ENCODE data around the gene CMTR1. TPM values are rescaled to one million over a fixed set of nuclear protein-coding genes. Genes with fewer than 3 reads are reported as not detected.
A peak's percentile ranks its signal among the peaks of the same experiment; 100 is the strongest.
"Not testable (repeated sequence)": the region's sequence is repeated elsewhere in the genome, so short reads cannot be mapped to it uniquely, and the experiment has no call there.

The CMTR1 gene
- total RNA-seq, 1 donor from 2014 or later, result 53.0 TPM

DNA sequence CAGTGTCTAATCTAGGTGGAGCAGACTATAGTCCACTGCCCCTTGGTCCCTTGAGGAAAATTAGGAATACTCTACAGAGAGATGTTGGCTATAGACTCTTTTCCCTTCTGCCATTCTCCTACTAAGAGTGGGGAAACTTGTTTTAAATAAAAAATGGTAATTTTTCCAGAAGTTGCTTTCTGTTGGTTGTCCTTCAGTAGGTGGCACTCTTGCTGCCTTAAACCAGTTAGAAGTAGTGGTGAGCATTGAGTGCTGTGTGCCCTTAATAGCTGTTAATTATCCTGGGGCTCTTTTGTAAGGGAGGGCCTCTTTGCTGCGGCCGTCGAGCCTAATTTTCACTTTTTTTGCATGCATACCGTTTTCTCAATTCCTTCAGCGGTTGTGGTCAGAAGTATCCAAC is 2.8 kb downstream of the CMTR1 start:
- Mint-ChIP-seq H3K9me3 (no peaks in the 10 kb centered on the region), H3K4me1 (ENCODE audit: unreplicated experiment) (peaks cover 32% of the 10 kb centered on the region), H3K36me3 (peaks cover 10% of the 10 kb centered on the region), H3K27ac (peak overlapping the region; percentile 41), H3K27me3 (no peaks in the 10 kb centered on the region), H3K4me3 (peak overlapping the region; percentile 65)
- TF ChIP-seq, protein P1, sequence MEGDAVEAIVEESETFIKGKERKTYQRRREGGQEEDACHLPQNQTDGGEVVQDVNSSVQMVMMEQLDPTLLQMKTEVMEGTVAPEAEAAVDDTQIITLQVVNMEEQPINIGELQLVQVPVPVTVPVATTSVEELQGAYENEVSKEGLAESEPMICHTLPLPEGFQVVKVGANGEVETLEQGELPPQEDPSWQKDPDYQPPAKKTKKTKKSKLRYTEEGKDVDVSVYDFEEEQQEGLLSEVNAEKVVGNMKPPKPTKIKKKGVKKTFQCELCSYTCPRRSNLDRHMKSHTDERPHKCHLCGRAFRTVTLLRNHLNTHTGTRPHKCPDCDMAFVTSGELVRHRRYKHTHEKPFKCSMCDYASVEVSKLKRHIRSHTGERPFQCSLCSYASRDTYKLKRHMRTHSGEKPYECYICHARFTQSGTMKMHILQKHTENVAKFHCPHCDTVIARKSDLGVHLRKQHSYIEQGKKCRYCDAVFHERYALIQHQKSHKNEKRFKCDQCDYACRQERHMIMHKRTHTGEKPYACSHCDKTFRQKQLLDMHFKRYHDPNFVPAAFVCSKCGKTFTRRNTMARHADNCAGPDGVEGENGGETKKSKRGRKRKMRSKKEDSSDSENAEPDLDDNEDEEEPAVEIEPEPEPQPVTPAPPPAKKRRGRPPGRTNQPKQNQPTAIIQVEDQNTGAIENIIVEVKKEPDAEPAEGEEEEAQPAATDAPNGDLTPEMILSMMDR (conservative IDR thresholded peaks at IDR 0.05), result no peak
- no peak for DNase-seq (ENCODE audit: extremely low spot score, unreplicated experiment)

DNA sequence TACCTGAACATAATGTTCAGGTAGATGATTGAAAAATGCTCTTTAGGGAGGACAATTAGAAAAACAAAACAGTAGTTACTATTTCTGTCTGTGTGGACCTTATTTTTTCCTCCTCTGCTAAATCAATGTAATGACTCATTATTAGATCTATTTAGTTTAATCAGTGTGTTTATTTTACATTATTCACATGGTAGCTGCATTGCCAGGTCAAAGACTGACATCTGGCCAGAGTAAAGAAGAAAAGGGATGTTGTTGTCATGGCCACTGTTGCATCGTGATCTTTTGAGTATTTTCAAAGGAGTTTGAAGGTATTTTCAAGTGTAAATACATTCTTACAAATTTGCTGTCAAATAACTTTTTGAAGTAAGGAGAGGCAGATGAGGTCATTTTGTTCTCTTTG is 5.9 kb downstream of the CMTR1 start:
- TF ChIP-seq, protein P1 (conservative IDR thresholded peaks at IDR 0.05), result no peak
- Mint-ChIP-seq H3K4me3 (no peak overlapping the region), H3K9me3 (no peaks in the 10 kb centered on the region), H3K4me1 (ENCODE audit: unreplicated experiment) (peaks cover 19% of the 10 kb centered on the region), H3K27ac (no peak overlapping the region), H3K36me3 (peaks cover 12% of the 10 kb centered on the region), H3K27me3 (no peaks in the 10 kb centered on the region)
- no peak for DNase-seq (ENCODE audit: extremely low spot score, unreplicated experiment)

DNA sequence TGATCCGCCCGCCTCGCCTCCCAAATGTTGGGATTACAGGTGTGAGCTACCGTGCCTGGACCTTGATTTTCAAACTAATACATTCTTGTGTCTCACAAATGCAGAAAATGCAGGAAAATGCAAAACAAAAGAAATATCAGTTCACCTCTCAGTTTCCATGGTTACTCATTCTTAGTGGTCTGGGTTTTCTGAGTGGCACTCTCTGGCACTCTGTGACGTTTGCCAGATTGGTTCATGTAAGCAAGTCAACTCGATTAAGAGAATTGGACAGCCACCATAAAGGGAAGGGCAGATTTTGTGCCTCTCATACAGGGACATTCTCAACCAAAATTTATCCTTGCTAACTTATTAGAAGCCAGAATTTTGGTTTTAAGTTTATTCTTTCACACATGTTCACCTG is 8.6 kb downstream of the CMTR1 start:
- no peaks in the 10 kb centered on the region for H3K9me3 Mint-ChIP-seq
- no peak overlapping the region for H3K4me3 Mint-ChIP-seq
- TF ChIP-seq, protein P1 (conservative IDR thresholded peaks at IDR 0.05), result no peak
- peaks cover 7% of the 10 kb centered on the region for H3K4me1 Mint-ChIP-seq (ENCODE audit: unreplicated experiment)
- no peaks in the 10 kb centered on the region for H3K27me3 Mint-ChIP-seq
- peaks cover 21% of the 10 kb centered on the region for H3K36me3 Mint-ChIP-seq
- no peak for DNase-seq (ENCODE audit: extremely low spot score, unreplicated experiment)
- H3K27ac Mint-ChIP-seq, result no peak overlapping the region

DNA sequence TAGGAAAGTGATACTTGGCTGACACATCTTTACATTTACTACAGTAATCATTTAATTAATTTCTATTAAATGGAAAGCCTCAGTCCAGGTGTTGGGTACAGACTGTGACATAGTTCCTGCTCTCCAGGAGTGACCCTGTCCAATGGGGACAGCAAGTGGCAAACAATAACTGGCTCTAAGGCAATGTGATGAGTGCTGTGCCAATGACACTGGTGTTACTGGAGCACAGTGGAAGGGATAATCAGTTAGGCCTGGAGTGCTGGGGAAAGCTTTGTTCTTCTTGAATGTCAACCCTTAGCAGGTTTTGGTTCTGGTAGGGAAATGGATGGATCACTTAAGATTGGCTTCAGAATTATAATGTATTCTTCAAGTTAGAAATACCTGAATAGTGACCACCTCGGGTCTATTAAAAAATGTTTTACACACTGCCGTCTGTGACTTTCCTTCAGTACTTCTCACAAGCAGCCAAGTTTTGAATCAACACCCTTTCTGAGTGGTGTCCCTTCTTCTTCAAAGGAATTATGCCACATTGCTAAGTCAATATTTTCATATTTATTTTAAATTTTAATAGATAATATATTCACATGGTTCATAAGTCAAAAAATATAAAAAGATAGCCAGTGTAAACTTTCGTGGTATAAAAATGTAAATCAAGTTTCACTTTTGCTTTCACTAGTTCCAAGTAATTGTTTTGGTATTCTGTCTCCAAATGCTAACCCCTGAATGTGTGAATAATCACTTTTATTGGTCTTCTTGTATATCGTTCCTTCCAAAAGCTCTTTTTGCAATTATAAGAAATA is 9.6 kb downstream of the CMTR1 start:
- Mint-ChIP-seq H3K27ac (no peak overlapping the region), H3K27me3 (no peaks in the 10 kb centered on the region), H3K4me1 (ENCODE audit: unreplicated experiment) (peaks cover 7% of the 10 kb centered on the region), H3K9me3 (no peaks in the 10 kb centered on the region), H3K36me3 (peaks cover 18% of the 10 kb centered on the region), H3K4me3 (no peak overlapping the region)
- DNase-seq (ENCODE audit: extremely low spot score, unreplicated experiment), result no peak
- TF ChIP-seq, protein P1 (conservative IDR thresholded peaks at IDR 0.05), result no peak

DNA sequence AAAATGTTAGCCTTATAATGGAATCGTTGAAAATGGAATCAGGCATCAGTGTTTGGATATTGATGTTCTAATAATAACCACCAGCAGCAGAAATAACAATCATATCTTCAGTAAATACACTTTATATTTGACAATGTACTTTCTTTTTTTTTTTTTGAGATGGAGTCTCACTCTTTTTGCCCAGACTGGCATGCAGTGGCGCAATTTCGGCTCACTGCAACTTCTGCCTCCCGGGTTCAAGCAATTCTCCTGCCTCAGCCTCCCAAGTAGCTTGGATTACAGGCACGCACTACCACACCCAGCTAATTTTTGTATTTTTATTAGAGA is 10.2 kb downstream of the CMTR1 start:
- DNase-seq (ENCODE audit: extremely low spot score, unreplicated experiment); H3K27ac Mint-ChIP-seq; H3K9me3 Mint-ChIP-seq; H3K4me3 Mint-ChIP-seq; H3K27me3 Mint-ChIP-seq; H3K4me1 Mint-ChIP-seq (ENCODE audit: unreplicated experiment): not testable (repeated sequence)
- peaks cover 15% of the 10 kb centered on the region for H3K36me3 Mint-ChIP-seq

DNA sequence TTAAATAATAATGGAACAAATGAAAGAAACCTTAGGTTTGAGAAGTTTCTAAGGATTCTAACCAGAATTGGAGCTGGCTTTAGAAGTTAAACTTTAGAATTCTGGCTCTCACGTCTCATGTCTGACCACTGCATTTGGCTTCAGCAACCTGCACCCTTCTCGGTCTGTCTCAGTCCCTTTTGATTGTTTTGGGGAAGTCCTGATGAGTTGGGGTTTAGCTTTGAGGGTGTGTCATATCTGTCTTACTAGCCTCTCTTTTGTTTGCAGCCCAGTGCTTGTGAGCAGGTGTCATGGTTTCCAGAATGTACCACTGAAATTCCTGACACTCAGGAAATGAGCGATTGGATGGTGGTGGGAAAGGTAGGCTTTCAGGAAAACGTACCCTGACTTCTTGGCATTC is 17.0 kb downstream of the CMTR1 start:
- TF ChIP-seq, protein P1 (conservative IDR thresholded peaks at IDR 0.05), result no peak
- Mint-ChIP-seq H3K27me3 (no peaks in the 10 kb centered on the region), H3K4me3 (no peak overlapping the region), H3K36me3 (peaks cover 44% of the 10 kb centered on the region), H3K9me3 (peaks cover 4% of the 10 kb centered on the region), H3K4me1 (ENCODE audit: unreplicated experiment) (peaks cover 16% of the 10 kb centered on the region), H3K27ac (no peak overlapping the region)
- no peak for DNase-seq (ENCODE audit: extremely low spot score, unreplicated experiment)

All from type B pancreatic cell (in vitro differentiated cells).